Chondrocyte (in vitro differentiated cells): ENCODE measurements around the gene GALNT9. TPM values are rescaled to one million over a fixed set of nuclear protein-coding genes. Genes with fewer than 3 reads are reported as not detected.

Experiments
- DNase-seq: peaks from one replicate; pipeline ENCODE4 v3.0.0; 2021; ENCODE audit warnings: mixed read lengths, low spot score
- H3K27ac Mint-ChIP-seq: one replicate; pipeline ENCODE4 v1.8.0; 2021; ENCODE audit warnings: mild to moderate bottlenecking, moderate library complexity, mixed read lengths; ENCODE audit not compliant: unreplicated experiment
- H3K27me3 Mint-ChIP-seq: 2 replicates; pipeline ENCODE4 v1.8.0; 2021; ENCODE audit warnings: low read depth, mixed read lengths
- H3K36me3 Mint-ChIP-seq: 2 replicates; pipeline ENCODE4 v1.8.0; 2021; ENCODE audit warnings: low read depth, mixed read lengths
- H3K4me1 Mint-ChIP-seq: 2 replicates; pipeline ENCODE4 v1.8.0; 2021; ENCODE audit warnings: low read depth, mild to moderate bottlenecking, mixed read lengths
- H3K4me3 Mint-ChIP-seq: one replicate; pipeline ENCODE4 v1.8.0; 2021; ENCODE audit warnings: mild to moderate bottlenecking, moderate library complexity, mixed read lengths; ENCODE audit not compliant: unreplicated experiment
- H3K9me3 Mint-ChIP-seq: 2 replicates; pipeline ENCODE4 v1.8.0; 2021; ENCODE audit warnings: low read depth, mixed read lengths
- total RNA-seq: library from RNA; stranded (reverse); gene quantifications from 3 replicates; pipeline ENCODE4 v1.2.1, GENCODE V29; 2021
- TF ChIP-seq, protein P1 (sequence below): fragments of 200-600 bp; sonication (generic); IDR thresholded peaks from 2 replicates; pipeline ENCODE4 v1.5.0; 2021; ENCODE audit warnings: antibody characterized with exemption, mild to moderate bottlenecking, moderate library complexity

GALNT9 gene
- total RNA-seq, 1 donor from 2014 or later, result not detected

DNA sequence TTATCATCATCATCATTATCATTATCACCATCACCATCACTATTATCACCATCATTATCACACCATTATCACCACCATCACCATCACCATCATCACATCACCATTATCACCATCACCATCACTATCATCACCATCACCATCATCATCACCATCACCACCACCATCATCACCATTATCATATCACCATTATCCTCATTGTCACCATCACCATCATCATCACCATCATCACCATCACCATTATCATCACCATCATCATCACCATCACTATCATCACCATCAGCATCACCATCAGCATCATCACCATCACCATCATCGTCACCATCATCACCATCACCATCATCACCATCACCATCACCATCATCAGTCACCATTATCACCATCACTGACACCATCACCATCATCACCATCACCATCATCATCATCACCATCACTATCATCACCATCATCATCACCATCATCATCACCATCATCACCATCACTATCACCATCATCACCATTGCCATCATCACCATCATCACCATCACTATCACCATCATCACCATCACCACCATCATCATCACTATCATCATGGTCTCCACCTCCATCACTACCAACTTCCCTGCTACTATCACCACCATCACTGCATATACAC is 20.2 kb upstream of the GALNT9 start:
- TF ChIP-seq, protein P1, sequence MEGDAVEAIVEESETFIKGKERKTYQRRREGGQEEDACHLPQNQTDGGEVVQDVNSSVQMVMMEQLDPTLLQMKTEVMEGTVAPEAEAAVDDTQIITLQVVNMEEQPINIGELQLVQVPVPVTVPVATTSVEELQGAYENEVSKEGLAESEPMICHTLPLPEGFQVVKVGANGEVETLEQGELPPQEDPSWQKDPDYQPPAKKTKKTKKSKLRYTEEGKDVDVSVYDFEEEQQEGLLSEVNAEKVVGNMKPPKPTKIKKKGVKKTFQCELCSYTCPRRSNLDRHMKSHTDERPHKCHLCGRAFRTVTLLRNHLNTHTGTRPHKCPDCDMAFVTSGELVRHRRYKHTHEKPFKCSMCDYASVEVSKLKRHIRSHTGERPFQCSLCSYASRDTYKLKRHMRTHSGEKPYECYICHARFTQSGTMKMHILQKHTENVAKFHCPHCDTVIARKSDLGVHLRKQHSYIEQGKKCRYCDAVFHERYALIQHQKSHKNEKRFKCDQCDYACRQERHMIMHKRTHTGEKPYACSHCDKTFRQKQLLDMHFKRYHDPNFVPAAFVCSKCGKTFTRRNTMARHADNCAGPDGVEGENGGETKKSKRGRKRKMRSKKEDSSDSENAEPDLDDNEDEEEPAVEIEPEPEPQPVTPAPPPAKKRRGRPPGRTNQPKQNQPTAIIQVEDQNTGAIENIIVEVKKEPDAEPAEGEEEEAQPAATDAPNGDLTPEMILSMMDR, result no peak
- DNase-seq, result no peak
- no peaks in the 10 kb centered on the region for H3K36me3 Mint-ChIP-seq
- H3K9me3 Mint-ChIP-seq, result no peaks in the 10 kb centered on the region
- H3K27me3 Mint-ChIP-seq, result peaks cover 30% of the 10 kb centered on the region
- H3K27ac Mint-ChIP-seq, result no peak overlapping the region
- H3K4me1 Mint-ChIP-seq, result no peaks in the 10 kb centered on the region
- no peak overlapping the region for H3K4me3 Mint-ChIP-seq

DNA sequence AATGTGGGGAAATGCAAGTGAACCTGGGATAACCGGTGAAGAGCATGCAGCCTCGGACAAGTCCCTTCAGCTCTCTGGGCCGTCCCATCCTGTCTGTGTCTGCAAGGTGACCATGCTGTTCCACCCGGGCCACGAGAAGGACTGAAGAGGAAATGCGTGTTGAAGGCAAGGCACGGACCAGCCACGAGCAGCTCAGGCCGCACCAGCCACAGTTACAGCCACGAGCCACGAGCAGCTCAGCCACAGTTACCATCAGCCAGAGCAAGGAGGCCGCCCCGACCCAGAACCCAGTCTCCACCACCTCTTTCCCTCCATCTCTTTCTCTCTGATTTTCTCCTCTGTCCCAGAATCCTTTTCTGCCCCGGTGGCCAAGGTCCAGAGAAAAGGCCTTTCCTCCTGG is 18.8 kb upstream of the GALNT9 start:
- no peak for DNase-seq
- H3K4me1 Mint-ChIP-seq, result no peaks in the 10 kb centered on the region
- no peaks in the 10 kb centered on the region for H3K9me3 Mint-ChIP-seq
- H3K4me3 Mint-ChIP-seq, result no peak overlapping the region
- H3K27ac Mint-ChIP-seq, result peak overlapping the region; percentile 45
- no peaks in the 10 kb centered on the region for H3K36me3 Mint-ChIP-seq
- peaks cover 40% of the 10 kb centered on the region for H3K27me3 Mint-ChIP-seq
- TF ChIP-seq, protein P1, result no peak

DNA sequence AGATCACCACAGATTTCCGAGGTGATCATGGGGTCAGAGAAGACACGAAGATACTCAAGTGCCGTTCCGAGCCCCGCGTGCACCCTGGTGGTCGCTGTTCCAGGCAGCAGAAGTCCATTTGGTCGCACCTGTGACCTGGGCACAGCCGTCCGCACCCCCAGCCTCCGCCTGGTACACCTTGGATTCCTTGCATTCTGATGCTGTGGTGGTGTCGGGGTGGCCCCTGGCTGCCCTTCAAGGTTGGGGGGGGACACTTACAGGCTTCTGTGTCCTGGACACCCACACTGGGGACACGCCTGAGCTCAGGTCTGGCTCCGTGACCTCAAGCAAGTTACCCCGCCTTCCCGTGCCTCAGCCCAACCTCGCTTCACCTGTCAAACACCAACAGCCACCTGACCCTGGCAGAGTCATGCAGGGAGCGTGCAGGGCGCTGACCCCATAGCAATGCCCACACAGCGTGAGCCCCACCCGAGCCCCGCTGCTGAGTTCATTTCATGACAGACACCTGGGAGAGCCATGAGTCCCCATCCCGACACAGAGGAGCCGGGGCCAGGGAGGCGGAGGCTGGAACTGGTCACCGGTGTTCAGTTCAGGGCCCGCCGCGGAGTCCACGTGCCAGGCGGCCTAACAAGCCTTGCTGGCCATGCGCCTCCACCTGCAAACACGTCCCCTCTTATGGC is 17.9 kb upstream of the GALNT9 start:
- Mint-ChIP-seq H3K9me3 (no peaks in the 10 kb centered on the region), H3K4me1 (no peaks in the 10 kb centered on the region), H3K27me3 (peaks cover 48% of the 10 kb centered on the region), H3K36me3 (no peaks in the 10 kb centered on the region), H3K27ac (no peak overlapping the region), H3K4me3 (no peak overlapping the region)
- no peak for DNase-seq
- TF ChIP-seq, protein P1, result no peak

DNA sequence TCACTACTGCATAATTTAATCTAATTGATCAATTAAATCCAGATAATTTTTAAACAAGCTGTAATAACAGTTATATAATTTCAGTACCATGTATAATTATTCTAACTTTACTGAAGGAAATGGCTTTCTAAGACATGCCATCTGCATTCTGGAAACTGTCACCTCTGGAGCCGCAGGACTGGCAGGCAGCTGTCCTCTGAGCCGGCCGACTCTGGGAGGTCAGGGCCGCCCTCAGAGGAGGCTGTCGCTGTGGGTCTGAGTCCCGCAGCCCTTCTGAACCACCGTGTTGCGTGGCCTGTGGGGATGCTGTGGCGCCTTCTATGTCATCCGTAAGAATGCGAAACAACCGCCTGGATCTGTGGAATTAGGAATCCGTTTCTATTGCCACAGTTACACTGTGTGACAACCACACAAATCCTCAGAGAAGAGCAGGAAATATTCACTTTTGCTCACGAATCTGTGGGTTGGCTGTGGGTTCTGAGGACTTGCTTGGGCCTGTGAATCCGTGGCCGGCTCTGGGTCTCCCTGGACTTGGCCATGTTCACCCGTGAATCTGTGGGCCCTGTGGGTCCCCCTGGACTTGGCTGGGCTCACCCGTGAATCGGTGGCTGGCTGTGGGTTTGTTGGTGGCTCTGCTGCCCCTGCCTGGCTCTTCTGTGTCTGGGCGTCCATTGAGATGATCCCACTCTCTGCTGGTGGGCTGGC is 17.2 kb upstream of the GALNT9 start:
- H3K27me3 Mint-ChIP-seq, result peaks cover 48% of the 10 kb centered on the region
- H3K4me1 Mint-ChIP-seq, result no peaks in the 10 kb centered on the region
- no peak overlapping the region for H3K4me3 Mint-ChIP-seq
- H3K36me3 Mint-ChIP-seq, result no peaks in the 10 kb centered on the region
- TF ChIP-seq, protein P1, result no peak
- no peak overlapping the region for H3K27ac Mint-ChIP-seq
- H3K9me3 Mint-ChIP-seq, result no peaks in the 10 kb centered on the region
- DNase-seq, result no peak

DNA sequence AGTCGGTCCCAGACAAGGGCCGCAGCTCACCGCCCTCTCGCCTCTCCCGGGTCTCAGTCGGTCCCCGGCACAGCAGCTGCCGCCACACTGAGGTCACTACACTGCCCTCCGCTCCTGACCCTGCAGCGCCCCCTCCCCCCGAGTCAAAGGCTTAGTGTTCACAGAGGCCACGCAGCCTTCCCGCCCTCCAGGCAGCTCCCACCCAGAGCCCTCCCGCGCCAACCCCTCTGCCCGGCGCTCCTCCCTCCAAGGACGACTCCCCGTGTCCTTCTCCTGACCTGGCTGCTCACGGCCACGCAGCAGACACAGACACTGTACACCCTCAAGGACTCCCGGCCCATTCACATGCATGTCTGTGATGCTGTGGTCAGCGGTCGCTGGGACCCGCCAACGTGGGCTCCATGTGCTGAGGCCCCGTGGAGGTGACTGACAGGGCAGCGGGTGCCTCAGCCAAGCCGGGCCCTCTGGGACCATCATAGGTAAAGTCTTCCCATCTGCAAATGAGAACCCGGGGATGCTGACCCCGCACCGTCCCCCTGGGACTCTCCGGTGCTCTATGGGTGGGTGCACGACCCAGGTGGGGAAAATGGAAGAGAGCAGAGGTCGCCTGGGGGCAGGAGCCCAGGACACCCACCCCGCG is 16.3 kb upstream of the GALNT9 start:
- peaks cover 47% of the 10 kb centered on the region for H3K27me3 Mint-ChIP-seq
- TF ChIP-seq, protein P1, result no peak
- H3K4me3 Mint-ChIP-seq, result no peak overlapping the region
- H3K27ac Mint-ChIP-seq, result no peak overlapping the region
- DNase-seq, result no peak
- H3K4me1 Mint-ChIP-seq, result no peaks in the 10 kb centered on the region
- H3K36me3 Mint-ChIP-seq, result no peaks in the 10 kb centered on the region
- no peaks in the 10 kb centered on the region for H3K9me3 Mint-ChIP-seq
